Activated naive CD4-positive, alpha-beta T cell treated with anti-CD3 and anti-CD28 coated beads, Interleukin-2, amount 50 U/mL, for 24 hours (primary cell): Measurements from ENCODE around the gene DNAJC5.

Source experiments
- H3K27ac Mint-ChIP-seq: one replicate; pipeline ENCODE4 v1.8.0; 2021; ENCODE audit warnings: mild to moderate bottlenecking, mixed read lengths
- H3K27me3 Mint-ChIP-seq: one replicate; pipeline ENCODE4 v1.8.0; 2021; ENCODE audit warnings: mixed read lengths
- H3K36me3 Mint-ChIP-seq: one replicate; pipeline ENCODE4 v1.8.0; 2021; ENCODE audit warnings: mixed read lengths
- H3K4me1 Mint-ChIP-seq: one replicate; pipeline ENCODE4 v1.8.0; 2021; ENCODE audit warnings: mixed read lengths
- H3K4me3 Mint-ChIP-seq: one replicate; pipeline ENCODE4 v1.8.0; 2021; ENCODE audit warnings: mild to moderate bottlenecking, mixed read lengths
- H3K9me3 Mint-ChIP-seq: one replicate; pipeline ENCODE4 v1.8.0; 2021; ENCODE audit warnings: mixed read lengths

DNAJC5 gene

DNA sequence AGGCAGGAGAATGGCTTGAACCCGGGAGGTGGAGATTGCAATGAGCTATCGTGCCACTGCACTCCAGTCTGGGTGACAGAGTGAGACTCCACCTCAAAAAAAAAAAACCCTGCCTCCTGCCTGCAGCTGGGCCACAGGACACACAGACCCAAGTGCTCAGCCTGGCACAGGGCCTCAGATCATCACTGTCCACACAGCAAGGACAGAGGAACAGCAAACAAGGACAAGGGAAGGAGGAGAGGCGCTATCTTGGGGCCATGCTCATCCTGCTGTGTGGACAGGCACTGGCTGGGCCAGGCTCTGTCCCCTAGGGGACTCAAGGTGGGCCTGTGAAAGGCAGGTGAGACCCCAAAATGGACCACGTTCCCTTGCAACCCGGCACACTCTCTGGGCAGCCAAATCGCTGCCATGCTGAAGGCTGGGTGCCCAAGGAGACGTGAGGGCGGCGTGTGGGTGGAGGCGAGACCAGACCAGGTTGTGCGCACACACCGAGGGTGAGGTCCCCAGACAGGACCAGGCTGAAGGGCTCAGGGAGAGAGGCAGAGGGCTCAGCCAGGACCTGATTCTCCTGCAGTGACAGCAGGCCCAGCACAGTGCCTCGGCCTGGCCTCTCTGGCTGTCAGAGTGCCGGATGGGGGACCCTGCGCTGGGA, 52.2 kb downstream of the DNAJC5 start:
- peak overlapping the region; percentile 83 for H3K27ac Mint-ChIP-seq
- no peaks in the 10 kb centered on the region for H3K36me3 Mint-ChIP-seq
- H3K4me3 Mint-ChIP-seq, result peak overlapping the region; percentile 86
- peaks cover 37% of the 10 kb centered on the region for H3K4me1 Mint-ChIP-seq
- no peaks in the 10 kb centered on the region for H3K27me3 Mint-ChIP-seq
- no peaks in the 10 kb centered on the region for H3K9me3 Mint-ChIP-seq

GRCh38 chr20:63947638-63948456, 52.9 kb downstream of the DNAJC5 start:
- Mint-ChIP-seq H3K9me3 (no peaks in the 10 kb centered on the region), H3K4me3 (peak overlapping the region; percentile 86), H3K27me3 (no peaks in the 10 kb centered on the region), H3K36me3 (no peaks in the 10 kb centered on the region), H3K4me1 (peaks cover 33% of the 10 kb centered on the region), H3K27ac (peak overlapping the region; percentile 95)

GRCh38 chr20:63950701-63951397, 55.9 kb downstream of the DNAJC5 start:
- peaks cover 55% of the 10 kb centered on the region for H3K4me1 Mint-ChIP-seq
- no peaks in the 10 kb centered on the region for H3K9me3 Mint-ChIP-seq
- no peak overlapping the region for H3K4me3 Mint-ChIP-seq
- H3K36me3 Mint-ChIP-seq, result no peaks in the 10 kb centered on the region
- H3K27me3 Mint-ChIP-seq, result no peaks in the 10 kb centered on the region
- no peak overlapping the region for H3K27ac Mint-ChIP-seq

- Mint-ChIP-seq H3K36me3 (no peaks in the 10 kb centered on the region), H3K4me3 (no peak overlapping the region), H3K4me1 (peaks cover 55% of the 10 kb centered on the region), H3K27me3 (no peaks in the 10 kb centered on the region), H3K9me3 (no peaks in the 10 kb centered on the region), H3K27ac (no peak overlapping the region)
Observed at GRCh38 chr20:63951398-63952209, 56.7 kb downstream of the DNAJC5 start.

DNA sequence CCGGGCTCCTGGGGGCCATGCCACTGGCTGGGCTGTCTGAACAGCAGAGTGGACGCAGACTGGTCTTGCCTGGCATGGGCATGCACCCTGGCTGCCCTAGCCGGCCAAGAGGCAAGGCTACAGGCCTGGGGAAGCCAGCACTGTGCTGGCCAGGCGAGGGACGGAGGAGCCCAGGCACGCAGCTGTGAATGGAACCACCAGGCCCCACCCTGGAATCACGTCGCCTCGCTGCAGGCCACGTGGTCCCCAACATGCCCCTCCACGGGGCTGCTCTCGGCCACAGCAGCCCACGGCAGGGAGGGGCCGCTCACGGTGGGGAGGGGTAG, 57.2 kb downstream of the DNAJC5 start:
- Mint-ChIP-seq H3K4me3 (no peak overlapping the region), H3K4me1 (peaks cover 53% of the 10 kb centered on the region), H3K27ac (no peak overlapping the region), H3K9me3 (no peaks in the 10 kb centered on the region), H3K36me3 (no peaks in the 10 kb centered on the region), H3K27me3 (no peaks in the 10 kb centered on the region)

DNA sequence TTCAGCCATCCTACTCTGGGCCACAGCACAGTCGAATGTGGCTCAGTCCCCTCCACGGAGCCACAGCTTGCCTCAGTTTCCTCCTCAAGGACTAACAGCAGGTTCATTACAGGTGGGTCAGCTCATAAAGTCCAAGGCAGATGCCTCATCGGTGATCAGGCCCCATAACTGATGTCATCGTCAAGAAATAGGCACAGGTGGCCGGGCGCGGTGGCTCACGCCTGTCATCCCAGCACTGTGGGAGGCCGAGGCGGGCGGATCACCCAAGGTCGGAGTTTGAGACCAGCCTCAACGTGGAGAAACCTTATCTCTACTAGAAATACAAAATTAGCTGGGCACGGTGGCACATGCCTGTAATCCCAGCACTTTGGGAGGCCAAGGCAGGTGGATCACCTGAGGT, 57.8 kb downstream of the DNAJC5 start:
- Mint-ChIP-seq H3K27ac (no peak overlapping the region), H3K4me1 (peaks cover 52% of the 10 kb centered on the region), H3K36me3 (no peaks in the 10 kb centered on the region), H3K9me3 (no peaks in the 10 kb centered on the region), H3K27me3 (no peaks in the 10 kb centered on the region), H3K4me3 (no peak overlapping the region)

DNA sequence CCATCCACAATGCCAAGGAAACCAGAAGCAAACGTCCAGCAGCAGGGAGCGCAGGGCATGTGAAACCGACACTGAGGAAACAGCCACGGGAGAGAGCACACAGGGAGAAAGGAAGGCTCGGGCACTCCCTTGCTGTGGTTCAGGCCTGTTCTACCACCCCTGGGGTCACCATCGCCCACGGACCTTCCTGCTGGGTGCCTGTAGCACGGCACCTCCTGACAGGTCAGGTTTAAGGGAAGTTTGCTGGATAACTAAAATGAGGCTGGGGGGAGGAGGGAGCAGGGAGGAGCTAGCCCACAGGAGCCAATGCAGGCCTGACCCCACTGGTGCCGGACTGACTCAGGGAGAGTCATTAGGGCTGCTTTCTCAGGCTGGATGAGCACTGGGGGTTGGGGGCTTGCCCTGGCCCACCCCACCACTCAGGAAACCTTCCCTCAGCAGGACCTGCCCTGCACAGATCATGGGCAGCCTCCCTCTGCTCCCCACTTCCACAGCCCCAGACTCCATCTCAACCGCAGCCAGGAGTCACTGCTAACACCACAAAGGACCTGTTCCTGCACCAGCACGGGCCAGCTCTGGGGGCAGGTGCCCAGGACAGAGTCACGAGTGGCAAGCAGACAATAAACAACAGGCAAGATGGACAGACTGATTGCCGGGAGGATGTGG, 59.0 kb downstream of the DNAJC5 start:
- H3K4me1 Mint-ChIP-seq, result peaks cover 44% of the 10 kb centered on the region
- H3K27ac Mint-ChIP-seq, result peak overlapping the region; percentile 65
- no peaks in the 10 kb centered on the region for H3K36me3 Mint-ChIP-seq
- H3K27me3 Mint-ChIP-seq, result no peaks in the 10 kb centered on the region
- no peaks in the 10 kb centered on the region for H3K9me3 Mint-ChIP-seq
- H3K4me3 Mint-ChIP-seq, result peak overlapping the region; percentile 82

DNA sequence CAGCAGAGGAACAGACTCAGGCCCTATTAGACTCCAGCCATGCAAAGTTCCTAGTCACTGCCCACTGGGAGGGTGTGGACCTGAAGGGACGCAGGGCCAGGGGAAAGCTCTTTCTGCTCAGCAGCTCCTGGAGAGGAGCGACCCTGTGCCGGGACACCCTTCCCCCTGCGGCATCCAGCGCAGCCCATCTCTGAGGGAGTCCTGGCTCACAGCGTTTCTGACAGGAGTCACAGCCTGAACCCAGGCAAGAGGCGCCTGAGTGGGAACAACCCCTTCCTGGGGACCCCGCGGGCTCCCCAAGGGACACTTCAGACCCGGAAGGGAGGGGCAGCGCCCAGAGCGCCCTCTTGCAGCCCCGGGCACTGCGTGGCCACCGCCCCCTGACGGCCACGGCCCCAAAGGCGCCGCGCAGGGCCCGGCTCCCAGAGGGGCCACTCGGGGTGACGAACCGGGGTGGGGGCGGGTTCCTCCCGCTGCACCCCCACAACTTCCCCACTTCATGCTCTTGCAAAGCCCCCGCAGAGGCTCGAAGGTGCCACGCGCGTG, 60.4 kb downstream of the DNAJC5 start:
- Mint-ChIP-seq H3K36me3 (no peaks in the 10 kb centered on the region), H3K4me1 (peaks cover 32% of the 10 kb centered on the region), H3K9me3 (no peaks in the 10 kb centered on the region), H3K27ac (peak overlapping the region; percentile 4), H3K27me3 (no peaks in the 10 kb centered on the region), H3K4me3 (peak overlapping the region; percentile 82)

GRCh38 chr20:63955827-63956663, 61.1 kb downstream of the DNAJC5 start, which contains the start of gene UCKL1:
Gene UCKL1 (minus strand): TSS chr20:63956416. CDS start chr20:63956372, 44 bp downstream.
- H3K27me3 Mint-ChIP-seq, result no peaks in the 10 kb centered on the region
- peaks cover 32% of the 10 kb centered on the region for H3K4me1 Mint-ChIP-seq
- H3K27ac Mint-ChIP-seq, result peak within 1 kb of the TSS; percentile 89
- H3K36me3 Mint-ChIP-seq, result no peaks in the 10 kb centered on the region
- H3K9me3 Mint-ChIP-seq, result no peaks in the 10 kb centered on the region
- H3K4me3 Mint-ChIP-seq, result peak within 1 kb of the TSS; percentile 86

DNA sequence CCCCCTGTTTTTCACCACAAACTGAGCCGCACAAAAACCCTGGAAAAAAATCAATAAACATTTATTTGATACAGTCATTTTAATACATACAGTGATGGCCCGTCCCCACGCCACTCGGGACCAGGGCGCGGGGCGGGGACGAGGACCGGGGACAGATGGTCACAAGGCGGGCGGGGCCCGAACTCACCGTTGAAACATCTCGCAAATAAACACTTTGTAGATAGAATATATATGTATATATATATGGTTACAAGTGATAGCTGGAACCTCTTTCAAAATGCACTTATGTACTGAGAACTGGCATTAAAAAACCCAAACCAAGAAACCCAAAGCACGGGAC, 61.7 kb downstream of the DNAJC5 start:
- H3K27ac Mint-ChIP-seq, result peak overlapping the region; percentile 89
- peaks cover 32% of the 10 kb centered on the region for H3K4me1 Mint-ChIP-seq
- H3K27me3 Mint-ChIP-seq, result no peaks in the 10 kb centered on the region
- no peaks in the 10 kb centered on the region for H3K9me3 Mint-ChIP-seq
- H3K4me3 Mint-ChIP-seq, result peak overlapping the region; percentile 86
- H3K36me3 Mint-ChIP-seq, result no peaks in the 10 kb centered on the region

DNA sequence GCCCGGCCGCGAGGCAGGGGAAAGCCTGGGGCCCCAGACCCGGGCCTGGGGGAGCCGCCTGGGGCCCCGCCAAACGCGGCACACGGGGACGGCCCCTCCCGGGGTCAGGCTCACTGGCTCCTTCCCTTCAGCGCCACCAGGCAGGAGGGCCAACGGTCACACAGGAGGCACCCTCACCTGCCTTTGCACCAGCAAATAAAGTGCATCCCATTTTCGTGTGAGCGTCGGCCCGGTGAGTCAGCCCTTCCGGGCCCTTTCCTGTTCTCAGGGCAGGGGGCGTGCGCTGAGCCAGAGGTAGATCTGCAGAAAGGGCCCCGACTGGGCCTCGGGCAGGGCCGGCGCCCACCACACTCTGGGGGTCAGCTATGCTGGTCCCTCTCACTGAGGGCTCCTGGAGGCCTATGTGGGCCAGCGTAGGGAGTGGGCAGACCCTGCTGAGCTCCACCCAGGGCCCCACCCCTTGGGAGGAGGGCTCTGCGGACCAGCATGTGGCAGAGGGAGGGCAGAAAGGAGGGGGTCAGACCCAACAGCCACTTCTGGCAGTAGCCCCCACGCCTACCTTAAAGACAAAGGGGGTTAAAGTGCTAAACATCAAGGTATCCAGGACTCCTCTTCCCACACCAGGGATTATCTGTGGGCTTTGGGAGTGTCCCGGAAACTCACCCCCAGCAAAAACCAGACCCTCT, 62.2 kb downstream of the DNAJC5 start:
- Mint-ChIP-seq H3K36me3 (no peaks in the 10 kb centered on the region), H3K4me3 (peak overlapping the region; percentile 83), H3K4me1 (peaks cover 32% of the 10 kb centered on the region)

GRCh38 chr20:63957690-63958441, 62.9 kb downstream of the DNAJC5 start:
- Mint-ChIP-seq H3K36me3 (peaks cover 1% of the 10 kb centered on the region), H3K4me1 (peaks cover 32% of the 10 kb centered on the region), H3K9me3 (no peaks in the 10 kb centered on the region), H3K27ac (peak overlapping the region; percentile 80), H3K27me3 (no peaks in the 10 kb centered on the region), H3K4me3 (peak overlapping the region; percentile 83)

More for the DNA sequence above, 62.2 kb downstream of the DNAJC5 start:
- Mint-ChIP-seq H3K9me3 (no peaks in the 10 kb centered on the region), H3K27ac (peak overlapping the region; percentile 80), H3K27me3 (no peaks in the 10 kb centered on the region)

- Mint-ChIP-seq H3K27ac (no peak overlapping the region), H3K4me3 (no peak overlapping the region), H3K36me3 (peaks cover 2% of the 10 kb centered on the region), H3K4me1 (peaks cover 27% of the 10 kb centered on the region), H3K27me3 (no peaks in the 10 kb centered on the region), H3K9me3 (no peaks in the 10 kb centered on the region)
Observed at GRCh38 chr20:63958471-63958870, 63.5 kb downstream of the DNAJC5 start.
